ENCODE measurements around the gene KAT2B. TPM values are rescaled to one million over a fixed set of nuclear protein-coding genes. Genes with fewer than 3 reads are reported as not detected.

Gene KAT2B
- total and polyA plus RNA-seq, 5 donors: 20.9 to 71.5 (median 71.0) TPM

DNA sequence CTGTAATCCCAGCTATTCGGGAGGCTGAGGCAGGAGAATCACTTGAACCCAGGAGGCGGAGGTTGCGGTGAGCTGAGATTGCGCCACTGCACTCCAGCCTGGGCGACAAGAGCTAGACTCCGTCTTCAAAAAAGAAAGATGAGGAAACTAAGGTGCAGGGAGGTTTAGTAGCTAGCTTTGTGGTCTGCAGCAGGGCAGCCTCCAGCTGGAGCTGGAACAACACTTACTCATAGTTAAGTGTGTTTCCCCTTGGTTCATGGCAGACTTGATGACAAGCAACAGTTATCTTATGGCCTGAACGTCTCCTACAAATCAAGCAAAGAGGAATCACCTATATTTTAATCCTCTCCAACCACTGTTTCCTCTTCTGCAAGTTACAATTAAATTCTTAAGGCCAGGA is 12.6 kb downstream of the KAT2B start:
- DNase-seq (no peak), ATAC-seq (no peak)
- no peak overlapping the region for H3K4me3 ChIP-seq (ENCODE audit: low read length)
- H3K9me3 ChIP-seq (ENCODE audit: control insufficient read depth, low read length): no peaks in the 10 kb centered on the region
- no peak overlapping the region for H3K27ac ChIP-seq (ENCODE audit: low read length)
- intact Hi-C loops (cut with DNase I): no loop called here
- peaks cover 30% of the 10 kb centered on the region for H3K4me1 ChIP-seq (ENCODE audit: control insufficient read depth, insufficient read depth, low read length)
- H3K27me3 ChIP-seq (ENCODE audit: control insufficient read depth, insufficient read depth): no peaks in the 10 kb centered on the region
- WGBS: 90% methylated on average over 7 of the region's 7 CpGs

DNA sequence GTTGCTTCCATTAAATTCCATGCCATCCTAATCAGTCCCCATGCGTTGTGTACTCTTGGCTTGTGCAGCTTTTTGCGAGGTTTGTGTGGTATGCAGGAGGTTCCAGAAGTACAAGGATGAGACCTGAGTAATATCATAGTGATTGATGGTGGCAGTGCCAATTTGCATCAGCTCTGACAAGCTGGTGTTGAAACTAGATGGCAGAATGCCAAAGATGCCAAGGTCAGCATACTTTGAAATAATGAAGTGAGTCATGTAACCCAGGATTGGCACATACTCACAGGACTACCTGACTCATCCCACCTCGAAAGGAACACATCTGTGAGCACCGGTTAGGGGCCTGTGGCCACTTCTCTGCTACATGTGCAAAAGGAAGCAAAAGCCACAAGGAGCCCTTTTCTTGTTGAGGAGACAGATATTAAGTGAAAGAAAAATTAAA is 14.3 kb downstream of the KAT2B start:
- WGBS: 57% methylated on average over 4 of the region's 4 CpGs
- Histone ChIP-seq H3K9me3 (ENCODE audit: control insufficient read depth, low read length) (no peaks in the 10 kb centered on the region), H3K4me1 (ENCODE audit: control insufficient read depth, insufficient read depth, low read length) (peaks cover 28% of the 10 kb centered on the region), H3K4me3 (ENCODE audit: low read length) (no peak overlapping the region), H3K27ac (ENCODE audit: low read length) (peak overlapping the region; percentile 62), H3K27me3 (ENCODE audit: control insufficient read depth, insufficient read depth) (no peaks in the 10 kb centered on the region)
- ATAC-seq (peak; percentile 61 to 67), DNase-seq (peak in 1 of 3 donors; percentile 31)
- intact Hi-C loops (cut with DNase I): no loop called here

DNA sequence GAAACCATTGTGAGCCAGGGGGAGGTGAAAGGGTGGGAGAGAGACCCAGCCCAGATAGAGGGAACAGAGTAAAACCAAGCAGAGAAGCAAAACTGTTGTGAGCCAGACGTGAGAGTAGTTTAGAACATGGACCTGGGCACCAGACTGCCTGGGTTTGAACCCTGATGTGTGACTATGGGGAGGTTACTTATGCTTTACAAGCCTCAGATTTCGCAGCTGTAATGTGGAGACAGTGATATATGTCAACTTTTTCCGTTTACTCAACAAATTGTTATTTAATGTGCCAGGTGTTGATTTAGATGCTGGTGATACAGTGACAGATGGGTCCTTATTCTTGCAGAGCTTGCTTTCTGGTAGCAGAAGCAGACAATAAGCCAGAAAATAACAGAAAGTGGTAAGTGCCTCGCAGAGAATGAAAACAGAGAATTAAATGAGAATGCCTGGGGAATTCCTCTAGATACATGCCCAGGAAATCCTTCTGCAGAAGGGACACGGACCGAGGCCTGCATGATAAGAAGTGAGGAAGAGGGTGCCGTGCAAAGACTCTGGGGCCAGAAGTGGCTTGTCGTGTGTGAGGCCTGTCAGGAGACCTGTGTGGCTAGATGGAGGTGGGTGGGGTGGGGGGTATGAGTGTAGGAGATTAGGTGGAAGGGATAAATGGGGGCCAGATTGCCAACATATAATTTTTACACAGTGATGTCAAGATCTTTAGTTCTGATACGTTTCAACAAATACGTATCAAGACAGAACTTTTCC is 15.0 kb downstream of the KAT2B start:
- Histone ChIP-seq H3K4me1 (ENCODE audit: control insufficient read depth, insufficient read depth, low read length) (peaks cover 28% of the 10 kb centered on the region), H3K4me3 (ENCODE audit: low read length) (no peak overlapping the region), H3K27ac (ENCODE audit: low read length) (peak overlapping the region; percentile 62), H3K9me3 (ENCODE audit: control insufficient read depth, low read length) (no peaks in the 10 kb centered on the region), H3K27me3 (ENCODE audit: control insufficient read depth, insufficient read depth) (no peaks in the 10 kb centered on the region)
- DNase-seq (no peak), ATAC-seq (no peak)
- WGBS: 40% methylated on average over 10 of the region's 10 CpGs
- intact Hi-C loops (cut with DNase I): no loop called here

DNA sequence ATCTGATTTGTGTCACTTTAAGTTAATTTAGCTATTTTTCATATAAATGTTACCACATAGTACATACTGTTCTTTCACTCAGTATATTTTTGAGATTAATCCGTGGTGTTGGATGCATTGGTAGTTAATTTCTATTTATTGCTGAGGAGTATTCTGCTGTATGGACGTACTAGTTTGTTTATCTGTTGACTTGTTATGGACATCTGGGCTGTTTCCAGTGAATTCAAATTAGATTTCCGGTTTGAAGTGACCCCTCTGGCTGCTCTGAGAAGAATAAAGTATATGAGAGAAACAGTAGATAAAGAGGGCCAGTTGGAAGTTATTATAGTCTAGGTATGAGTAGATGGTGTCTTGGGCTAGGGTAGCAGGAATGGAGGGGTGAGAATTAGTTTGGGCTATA is 15.6 kb downstream of the KAT2B start:
- ATAC-seq: no peak
- WGBS: 32% methylated on average over 3 of the region's 3 CpGs
- Histone ChIP-seq H3K4me1 (ENCODE audit: control insufficient read depth, insufficient read depth, low read length) (peaks cover 25% of the 10 kb centered on the region), H3K27ac (ENCODE audit: low read length) (no peak overlapping the region), H3K4me3 (ENCODE audit: low read length) (no peak overlapping the region), H3K27me3 (ENCODE audit: control insufficient read depth, insufficient read depth) (no peaks in the 10 kb centered on the region), H3K9me3 (ENCODE audit: control insufficient read depth, low read length) (no peaks in the 10 kb centered on the region)
- intact Hi-C loops (cut with DNase I): no loop called here
- DNase-seq: no peak

DNA sequence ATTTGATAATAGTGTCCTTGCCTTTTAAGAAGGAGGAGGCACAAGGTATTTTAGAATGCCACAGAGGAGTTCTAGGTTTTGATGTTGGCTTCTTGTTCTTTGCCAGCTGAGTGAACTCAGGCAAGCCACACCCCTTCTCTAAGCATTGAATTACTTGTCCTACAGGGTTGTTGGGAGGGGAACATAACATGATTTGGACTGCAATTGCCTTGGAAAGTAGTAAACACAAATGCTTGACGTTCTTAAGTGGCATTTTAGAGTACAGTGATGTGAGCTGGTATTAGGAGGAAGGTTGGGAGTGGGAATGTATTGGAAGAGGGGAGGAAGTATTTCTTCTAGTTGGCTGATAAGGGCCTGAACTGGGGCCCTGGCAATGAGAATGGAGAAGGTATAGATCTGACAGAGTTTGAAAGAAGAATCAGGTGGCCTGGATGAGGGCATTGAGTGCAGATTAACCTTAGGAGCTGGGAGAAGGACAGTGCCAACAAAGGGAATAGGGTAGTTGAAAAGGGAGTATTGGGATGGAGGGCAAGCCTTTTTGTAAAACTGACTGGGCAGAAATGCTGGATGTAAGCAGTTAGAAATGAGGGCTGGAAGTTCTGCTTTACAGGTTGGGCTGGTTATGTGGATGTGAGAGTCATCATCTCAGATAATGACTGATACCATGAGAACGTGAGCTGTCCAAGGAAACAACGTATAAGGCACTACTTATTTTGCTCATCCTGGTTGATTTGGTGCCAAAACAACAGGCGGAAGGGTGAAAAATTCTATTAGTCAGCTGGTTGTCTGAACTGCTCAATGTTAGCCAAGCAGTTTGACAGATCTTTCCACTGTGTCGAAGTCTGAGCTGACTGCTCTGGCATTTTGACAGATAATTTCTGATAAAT is 16.7 kb downstream of the KAT2B start:
- WGBS: 9% methylated on average over 5 of the region's 5 CpGs
- DNase-seq: no peak
- no peaks in the 10 kb centered on the region for H3K27me3 ChIP-seq (ENCODE audit: control insufficient read depth, insufficient read depth)
- no peaks in the 10 kb centered on the region for H3K9me3 ChIP-seq (ENCODE audit: control insufficient read depth, low read length)
- intact Hi-C loops (cut with DNase I): no loop called here
- H3K27ac ChIP-seq (ENCODE audit: low read length): peak overlapping the region; percentile 73
- H3K4me3 ChIP-seq (ENCODE audit: low read length): no peak overlapping the region
- ATAC-seq: peak; percentile 68 to 84
- peaks cover 19% of the 10 kb centered on the region for H3K4me1 ChIP-seq (ENCODE audit: control insufficient read depth, insufficient read depth, low read length)

DNA sequence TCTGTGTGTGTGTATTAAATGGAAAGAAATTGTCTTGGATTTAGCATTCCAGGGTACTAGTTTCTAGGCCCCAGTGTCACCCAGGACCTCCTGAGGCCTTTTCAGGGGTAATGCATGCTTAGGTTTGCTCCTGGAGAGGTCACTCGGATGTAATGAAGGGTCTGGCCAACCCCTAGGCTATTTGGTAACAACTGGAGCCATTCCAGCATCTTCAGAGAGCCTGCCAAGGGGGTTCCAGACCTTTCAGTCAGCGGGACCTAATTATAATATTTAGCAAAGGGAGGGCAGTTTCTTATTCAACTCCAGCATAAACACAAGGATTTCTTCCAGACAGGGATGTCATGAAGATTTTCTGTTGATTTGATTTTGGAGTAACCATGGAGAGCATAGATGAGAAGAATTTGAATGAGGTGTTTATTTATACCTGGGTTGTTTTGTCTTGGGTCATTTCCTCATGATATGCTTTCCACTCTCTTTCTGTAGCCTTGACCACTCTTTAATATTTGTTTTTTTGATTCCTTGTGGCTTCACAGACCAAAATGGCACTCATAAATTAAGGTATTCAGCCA is 17.4 kb downstream of the KAT2B start:
- Histone ChIP-seq H3K4me1 (ENCODE audit: control insufficient read depth, insufficient read depth, low read length) (peaks cover 19% of the 10 kb centered on the region), H3K4me3 (ENCODE audit: low read length) (no peak overlapping the region), H3K27ac (ENCODE audit: low read length) (peak overlapping the region; percentile 73), H3K27me3 (ENCODE audit: control insufficient read depth, insufficient read depth) (no peaks in the 10 kb centered on the region), H3K9me3 (ENCODE audit: control insufficient read depth, low read length) (no peaks in the 10 kb centered on the region)
- intact Hi-C loops (cut with DNase I): no loop called here
- ATAC-seq (peak; percentile 50 to 63), DNase-seq (peak in 2 of 3 donors; percentile 30 to 56)
- WGBS: 10% methylated on average over 2 of the region's 2 CpGs

DNA sequence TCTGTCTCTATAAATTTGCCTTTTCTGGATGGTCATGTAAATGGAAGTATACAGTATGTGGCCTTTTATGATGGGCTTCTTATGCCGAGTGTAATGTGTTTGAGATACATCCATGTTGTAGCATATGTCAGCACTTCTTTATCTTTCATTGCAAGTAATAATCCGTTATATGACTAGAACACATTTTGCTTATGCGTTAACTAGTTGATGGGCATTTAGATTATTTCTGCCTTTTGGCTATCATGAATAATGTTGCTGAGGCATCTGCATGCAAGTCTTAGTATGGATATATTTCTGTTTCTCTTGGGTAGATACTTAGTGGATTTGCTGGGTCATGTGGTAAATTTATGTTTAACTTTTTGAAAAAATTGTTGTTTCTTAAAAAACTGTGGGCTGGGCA is 19.7 kb downstream of the KAT2B start:
- H3K27me3 ChIP-seq (ENCODE audit: control insufficient read depth, insufficient read depth): no peaks in the 10 kb centered on the region
- no peak overlapping the region for H3K4me3 ChIP-seq (ENCODE audit: low read length)
- intact Hi-C loops (cut with DNase I): no loop called here
- no peak for ATAC-seq
- WGBS: 93% methylated on average over 3 of the region's 3 CpGs
- peaks cover 17% of the 10 kb centered on the region for H3K4me1 ChIP-seq (ENCODE audit: control insufficient read depth, insufficient read depth, low read length)
- no peak for DNase-seq
- no peaks in the 10 kb centered on the region for H3K9me3 ChIP-seq (ENCODE audit: control insufficient read depth, low read length)
- H3K27ac ChIP-seq (ENCODE audit: low read length): no peak overlapping the region

DNA sequence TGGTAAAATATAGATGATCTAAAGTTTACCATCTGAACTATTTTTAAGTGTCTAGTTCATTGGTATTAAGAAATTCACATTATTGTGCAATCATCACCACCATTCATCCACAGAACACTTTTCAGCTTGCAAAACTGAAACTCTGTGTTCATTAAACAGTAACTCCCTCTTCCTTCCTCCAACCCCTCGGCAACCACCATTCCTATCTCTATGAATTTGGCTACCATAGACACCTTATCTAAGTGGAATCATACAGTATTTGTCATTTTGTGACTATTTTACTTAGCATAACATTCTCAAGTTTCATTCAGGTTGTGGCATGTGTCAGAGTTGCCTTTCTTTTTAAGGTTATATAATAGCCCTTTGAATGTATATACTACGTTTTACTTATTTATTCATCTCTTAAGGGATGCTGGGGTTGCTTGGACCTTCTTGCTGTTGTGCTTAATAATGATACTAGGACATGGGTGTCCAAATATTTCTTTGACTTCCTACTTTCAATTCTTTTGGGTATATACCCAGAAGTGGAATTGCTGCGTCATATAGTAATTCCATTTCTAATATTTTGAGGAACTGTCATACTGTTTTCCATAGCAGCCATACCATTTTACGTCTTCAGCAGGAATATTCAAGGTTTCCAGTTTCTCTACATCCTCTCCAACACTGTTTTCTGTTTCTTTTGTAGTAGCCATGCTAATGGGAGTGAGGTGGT is 20.9 kb downstream of the KAT2B start:
- intact Hi-C loops (cut with DNase I): no loop called here
- peaks cover 15% of the 10 kb centered on the region for H3K4me1 ChIP-seq (ENCODE audit: control insufficient read depth, insufficient read depth, low read length)
- no peak overlapping the region for H3K4me3 ChIP-seq (ENCODE audit: low read length)
- peak; percentile 61 to 66 for ATAC-seq
- 63% methylated on average over 4 of the region's 4 CpGs for WGBS
- H3K9me3 ChIP-seq (ENCODE audit: control insufficient read depth, low read length): no peaks in the 10 kb centered on the region
- H3K27me3 ChIP-seq (ENCODE audit: control insufficient read depth, insufficient read depth): no peaks in the 10 kb centered on the region
- no peak overlapping the region for H3K27ac ChIP-seq (ENCODE audit: low read length)
- DNase-seq: no peak

DNA sequence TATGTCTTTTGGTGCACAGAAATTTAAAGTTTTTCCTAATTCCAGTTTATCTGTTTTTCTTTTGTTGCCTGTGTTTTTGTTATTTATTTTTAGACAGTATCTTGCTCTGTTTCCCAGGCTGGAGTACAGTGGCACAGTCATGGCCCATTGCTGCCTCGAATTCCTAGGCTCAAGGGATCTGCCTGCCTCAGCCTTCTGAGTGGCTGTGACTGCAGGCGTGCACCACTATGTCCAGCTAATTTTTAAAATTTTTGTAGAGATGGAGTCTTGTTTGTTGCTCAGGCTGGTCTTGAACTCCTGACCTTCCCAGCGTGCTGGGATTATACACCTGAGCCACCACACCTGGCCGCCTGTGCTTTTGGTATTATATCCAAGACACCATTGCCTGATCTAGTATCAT is 22.8 kb downstream of the KAT2B start:
- ATAC-seq (no peak), DNase-seq (no peak)
- Histone ChIP-seq H3K4me1 (ENCODE audit: control insufficient read depth, insufficient read depth, low read length) (peaks cover 3% of the 10 kb centered on the region), H3K9me3 (ENCODE audit: control insufficient read depth, low read length) (no peaks in the 10 kb centered on the region), H3K27me3 (ENCODE audit: control insufficient read depth, insufficient read depth) (no peaks in the 10 kb centered on the region), H3K27ac (ENCODE audit: low read length) (no peak overlapping the region), H3K4me3 (ENCODE audit: low read length) (no peak overlapping the region)
- intact Hi-C loops (cut with DNase I): no loop called here
- 70% methylated on average over 4 of the region's 4 CpGs for WGBS

DNA sequence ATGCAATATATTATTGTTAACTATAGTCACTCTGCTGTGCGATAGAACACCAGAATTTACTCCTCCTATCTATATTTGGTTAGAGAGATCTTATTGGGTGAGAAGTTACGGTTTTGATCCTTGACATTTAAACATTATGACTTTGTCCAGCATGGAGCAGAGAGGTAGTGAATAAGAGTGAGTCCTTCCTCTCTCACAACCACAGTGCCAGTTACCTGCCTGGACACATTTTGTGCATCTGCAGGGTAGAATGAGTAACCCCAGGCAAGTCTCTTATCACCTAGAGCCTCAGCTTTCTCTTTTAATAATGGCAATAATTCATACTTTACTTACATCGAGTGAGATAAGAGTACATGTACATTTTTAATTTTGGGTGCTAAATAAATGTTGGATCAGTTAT is 24.1 kb downstream of the KAT2B start:
- Histone ChIP-seq H3K4me1 (ENCODE audit: control insufficient read depth, insufficient read depth, low read length) (peaks cover 3% of the 10 kb centered on the region), H3K27me3 (ENCODE audit: control insufficient read depth, insufficient read depth) (no peaks in the 10 kb centered on the region), H3K9me3 (ENCODE audit: control insufficient read depth, low read length) (no peaks in the 10 kb centered on the region), H3K27ac (ENCODE audit: low read length) (no peak overlapping the region), H3K4me3 (ENCODE audit: low read length) (no peak overlapping the region)
- intact Hi-C loops (cut with DNase I): no loop called here
- DNase-seq: no peak
- WGBS: 84% methylated on average over 3 of the region's 3 CpGs
- ATAC-seq: no peak
